IMR-90 (cell line): Measurements from ENCODE around the gene SHOX. TPM values are rescaled to one million over a fixed set of nuclear protein-coding genes. Genes with fewer than 3 reads are reported as not detected.
"Not testable (repeated sequence)": the region's sequence is repeated elsewhere in the genome, so short reads cannot be mapped to it uniquely, and the experiment has no call there.

ENCODE experiments used
- ATAC-seq: fragments of 200-7000 bp; cut with Tn5 transposase; 2 replicates; pipeline ENCODE4 v1.9.1; 2020; ENCODE audit warnings: low read depth, mild to moderate bottlenecking, moderate library complexity
- BruUV-seq: library from RNA; stranded (reverse); fragments of 400-500 nt; replicated peaks from 2 replicates; lab custom pipeline; 2021; lab: Mats Ljungman, UMichigan
- CTCF ChIA-PET: fragments of 300-600 bp; formaldehyde crosslinking; extraction: SDS; loops from one replicate; lab custom pipeline; 2021; ENCODE audit warnings: antibody characterized with exemption; lab: Yijun Ruan, JAX
- POLR2A ChIA-PET: fragments of 300-600 bp; sonication (Branson Sonifier 250); formaldehyde crosslinking; loops from one replicate; lab custom pipeline; 2022; ENCODE audit warnings: antibody characterized with exemption; ENCODE audit not compliant: unreplicated experiment; lab: Charles Lee
- DNase-seq: peaks from one replicate; pipeline ENCODE4 v3.0.0; 2013
- H2AFZ ChIP-seq: replicated peaks from 2 replicates; pipeline ENCODE3; 2013; ENCODE audit warnings: low read length, mild to moderate bottlenecking; ENCODE audit not compliant: poor library complexity
- H2AK5ac ChIP-seq: 2 replicates; pipeline ENCODE4 v1.6.1; 2013; ENCODE audit warnings: low read depth, low read length, inconsistent platforms
- H2AK9ac ChIP-seq: replicated peaks from 2 replicates; pipeline ENCODE3; 2013; ENCODE audit warnings: mild to moderate bottlenecking, low read depth, low read length, moderate library complexity; ENCODE audit not compliant: poor library complexity
- H2BK120ac ChIP-seq: 2 replicates; pipeline ENCODE4 v1.6.1; 2013; ENCODE audit warnings: low read depth, low read length, inconsistent platforms
- H2BK15ac ChIP-seq: 3 replicates; pipeline ENCODE4 v1.6.1; 2013; ENCODE audit warnings: low read depth, low read length, inconsistent platforms
- H2BK20ac ChIP-seq: 2 replicates; pipeline ENCODE4 v1.6.1; 2013; ENCODE audit warnings: low read depth, mild to moderate bottlenecking, inconsistent platforms, low read length, moderate library complexity
- H2BK5ac ChIP-seq: 2 replicates; pipeline ENCODE4 v1.6.1; 2013; ENCODE audit warnings: mild to moderate bottlenecking, low read depth, low read length, inconsistent platforms; ENCODE audit not compliant: poor library complexity, severe bottlenecking
- H3K14ac ChIP-seq: replicated peaks from 2 replicates; pipeline ENCODE4 v1.6.1; 2013; ENCODE audit warnings: low read depth, low read length, inconsistent platforms
- H3K18ac ChIP-seq: 2 replicates; pipeline ENCODE4 v1.6.1; 2013; ENCODE audit warnings: low read depth, low read length, control low read depth
- H3K23ac ChIP-seq: 2 replicates; pipeline ENCODE4 v1.6.1; 2013; ENCODE audit warnings: low read depth, low read length, inconsistent platforms
- H3K27ac ChIP-seq: 2 replicates; pipeline ENCODE4 v1.5.1; 2013; ENCODE audit warnings: mild to moderate bottlenecking, control low read depth, low read length; ENCODE audit not compliant: insufficient read depth
- H3K27me3 ChIP-seq: 2 replicates; pipeline ENCODE4 v1.6.1; 2013; ENCODE audit warnings: low read length; ENCODE audit not compliant: control insufficient read depth, insufficient read depth
- H3K36me3 ChIP-seq: 2 replicates; pipeline ENCODE4 v1.6.1; 2013; ENCODE audit warnings: low read length, mixed read lengths; ENCODE audit not compliant: control insufficient read depth, insufficient read depth
- H3K4ac ChIP-seq: 2 replicates; pipeline ENCODE4 v1.6.1; 2013; ENCODE audit warnings: low read depth, low read length, inconsistent platforms
- H3K4me1 ChIP-seq: 2 replicates; pipeline ENCODE4 v1.6.1; 2013; ENCODE audit warnings: low read length, mixed read lengths; ENCODE audit not compliant: control insufficient read depth, insufficient read depth
- H3K4me2 ChIP-seq: 2 replicates; pipeline ENCODE4 v1.6.1; 2013; ENCODE audit warnings: low read depth, mild to moderate bottlenecking, control low read depth, low read length, moderate library complexity
- H3K4me3 ChIP-seq: 2 replicates; pipeline ENCODE4 v1.5.1; 2013; ENCODE audit warnings: low read depth, mild to moderate bottlenecking, control low read depth, low read length, moderate library complexity; ENCODE audit not compliant: insufficient read depth
- H3K56ac ChIP-seq: 2 replicates; pipeline ENCODE4 v1.6.1; 2013; ENCODE audit warnings: low read length, inconsistent platforms; ENCODE audit not compliant: insufficient read depth; ENCODE audit errors: extremely low read depth
- H3K79me1 ChIP-seq, 2 experiments: 2 replicates each; pipeline ENCODE4 v1.6.1; 2013; ENCODE audit warnings: low read length in 2 of 2, inconsistent platforms in 1 of 2, low read depth in 1 of 2
- H3K9ac ChIP-seq: 2 replicates; pipeline ENCODE4 v1.6.1; 2013; ENCODE audit warnings: low read depth, low read length, control low read depth
- H3K9me1 ChIP-seq: 2 replicates; pipeline ENCODE4 v1.6.1; 2013; ENCODE audit warnings: low read length, inconsistent platforms; ENCODE audit not compliant: insufficient read depth
- H3K9me3 ChIP-seq: 2 replicates; pipeline ENCODE4 v1.6.1; 2013; ENCODE audit warnings: low read length; ENCODE audit not compliant: control insufficient read depth, insufficient read depth
- H4K20me1 ChIP-seq: 2 replicates; pipeline ENCODE4 v1.6.1; 2013; ENCODE audit warnings: low read length, inconsistent platforms; ENCODE audit not compliant: insufficient read depth
- H4K5ac ChIP-seq: 2 replicates; pipeline ENCODE4 v1.6.1; 2013; ENCODE audit warnings: mild to moderate bottlenecking, low read depth, low read length, control low read depth
- H4K8ac ChIP-seq, 2 experiments: 2 replicates each; pipeline ENCODE4 v1.6.1; 2013; ENCODE audit warnings: low read depth in 2 of 2, low read length in 2 of 2, control low read depth in 1 of 2, inconsistent platforms in 1 of 2
- H4K91ac ChIP-seq: 2 replicates; pipeline ENCODE4 v1.6.1; 2013; ENCODE audit warnings: low read depth, low read length, inconsistent platforms; ENCODE audit not compliant: insufficient read depth
- MXI1 ChIP-seq: IDR thresholded peaks from 2 replicates; pipeline ENCODE4 v1.6.1; 2012; ENCODE audit warnings: low read depth, mild to moderate bottlenecking, low read length, moderate library complexity, borderline replicate concordance
- WGBS, 2 experiments: methylation state at CpG; one replicate each; pipeline versions ENCODE4 v1.1.5 to v1.1.7; 2013; ENCODE audit warnings: missing lambda C conversion rate in 2 of 2; ENCODE audit not compliant: insufficient read length in 1 of 2; ENCODE audit errors: extremely low coverage in 2 of 2; 5-methylcytosine and 5-hydroxymethylcytosine counted together
- dilution Hi-C: fragments of 300-500 bp; cut with HindIII; formaldehyde crosslinking; loops from one replicate; pipeline ENCODE4 v1.14.3; 2018; ENCODE audit warnings: low sequenced_read_pairs; ENCODE audit not compliant: unreplicated experiment
- in situ Hi-C: fragments of 300-500 bp; cut with MboI; formaldehyde crosslinking; loops from 3 replicates; pipeline ENCODE4 v1.14.3; 2019; ENCODE audit warnings: low sequenced_read_pairs, inconsistent platforms, mixed read lengths
- intact Hi-C: fragments of 100-400 bp; cut with micrococcal nuclease; formaldehyde crosslinking; loops from 2 replicates; pipeline ENCODE4 v1.10.0; 2022
- polyA plus RNA-seq, 3 experiments: library from polyadenylated mRNA; depleted of rRNA; stranded (reverse); fragments of >200 nt; gene quantifications; 2 replicates each; pipeline ENCODE4 v1.2.3, GENCODE V29; 2012; ENCODE audit warnings: low replicate concordance in 1 of 3
- total RNA-seq: library from RNA; depleted of rRNA; stranded (reverse); fragments of >200 nt; gene quantifications from 2 replicates; pipeline ENCODE4 v1.2.3, GENCODE V29; 2012

Gene SHOX
- total and polyA plus RNA-seq, 2 of the 4 experiments (the other 2 are of a cell fraction): not detected

- TF ChIP-seq MXI1: no peak
These were observed 30.5 kb upstream of the SHOX start (continued) for GRCh38 chrX:599837-600715.

- H4K20me1 ChIP-seq, H3K4ac ChIP-seq, H3K79me1 ChIP-seq, dilution Hi-C loops, H3K18ac ChIP-seq, H3K4me3 ChIP-seq, in situ Hi-C loops, DNase-seq, H4K91ac ChIP-seq, H2BK5ac ChIP-seq, H3K9me1 ChIP-seq, H3K36me3 ChIP-seq, H3K27ac ChIP-seq, H2AFZ ChIP-seq, H2BK20ac ChIP-seq, intact Hi-C loops, H3K27me3 ChIP-seq, H2AK9ac ChIP-seq, H3K14ac ChIP-seq, H2BK120ac ChIP-seq, H2AK5ac ChIP-seq, H3K23ac ChIP-seq, BruUV-seq, H3K56ac ChIP-seq, H4K5ac ChIP-seq, H3K4me2 ChIP-seq, H3K4me1 ChIP-seq, H2BK15ac ChIP-seq, POLR2A ChIA-PET, H3K9ac ChIP-seq, ATAC-seq, H4K8ac ChIP-seq, CTCF ChIA-PET: not testable (repeated sequence)
- H3K9me3 ChIP-seq: peaks cover 16% of the 10 kb centered on the region
- WGBS, 2 experiments: no CpG with 5 or more reads among the region's 9 CpGs
These were observed 27.6 kb upstream of the SHOX start for GRCh38 chrX:603029-603428.

GRCh38 chrX:604616-605015 is 26.0 kb upstream of the SHOX start:
- BruUV-seq, H3K4me2 ChIP-seq, H3K56ac ChIP-seq, dilution Hi-C loops, POLR2A ChIA-PET, H3K4me1 ChIP-seq, H4K8ac ChIP-seq, H3K23ac ChIP-seq, H2BK15ac ChIP-seq, ATAC-seq, H2BK120ac ChIP-seq, H3K9ac ChIP-seq, H2AFZ ChIP-seq, H4K5ac ChIP-seq, CTCF ChIA-PET, H4K20me1 ChIP-seq, H3K36me3 ChIP-seq, DNase-seq, in situ Hi-C loops, H2BK20ac ChIP-seq, H3K4me3 ChIP-seq, H3K27me3 ChIP-seq, H2AK5ac ChIP-seq, intact Hi-C loops, H2AK9ac ChIP-seq, H2BK5ac ChIP-seq, H3K18ac ChIP-seq, H3K9me1 ChIP-seq, H3K27ac ChIP-seq, H3K79me1 ChIP-seq, H3K14ac ChIP-seq, H4K91ac ChIP-seq, H3K4ac ChIP-seq: not testable (repeated sequence)
- H3K9me3 ChIP-seq: peaks cover 15% of the 10 kb centered on the region
